Omental fat pad (tissue), 4 donors: ENCODE measurements around the gene SREK1. TPM values are rescaled to one million over a fixed set of nuclear protein-coding genes. Genes with fewer than 3 reads are reported as not detected.

Source experiments
- ATAC-seq: fragments of 150-250 bp; one replicate; pipeline ENCODE4 v1.9.1; 2016; ENCODE audit warnings: mild to moderate bottlenecking, moderate library complexity; ENCODE audit not compliant: low FRiP score
- DNase-seq: peaks from one replicate; pipeline ENCODE4 v3.0.0-alpha.2; 2019; ENCODE audit warnings: low spot score
- CTCF ChIP-seq, 3 donors: fragments of 450-650 bp; IDR thresholded peaks; one replicate each; pipeline ENCODE4 v1.5.1; 2016 to 2017; ENCODE audit warnings: antibody characterized with exemption in 3 of 3, mild to moderate bottlenecking in 3 of 3, moderate library complexity in 2 of 3
- total RNA-seq, 4 donors: library from RNA; depleted of rRNA; stranded (reverse); fragments of >200 nt; gene quantifications; one replicate each; pipeline ENCODE4 v1.1.0, GENCODE V29; 2016

The SREK1 gene
- total RNA-seq, 4 donors from 2014 or later = 54.5 to 113 (median 90.5) TPM

GRCh38 chr5:66232275-66232674, 88.2 kb downstream of the SREK1 start:
- TF ChIP-seq CTCF (IDR thresholded peaks at IDR 0.05) = no peak
- DNase-seq (no peak), ATAC-seq (no peak)

GRCh38 chr5:66232706-66233445, 88.8 kb downstream of the SREK1 start:
- no peak for TF ChIP-seq CTCF (IDR thresholded peaks at IDR 0.05)
- no peak for DNase-seq
- ATAC-seq = no peak

Other genes with a start within 250 kb of the SREK1 start
- 10 to 100 TPM; 45.1 to 64.9 (median 56.9) TPM for gene ERBIN, start 217.7 kb upstream of the SREK1 start, total RNA-seq